Mononuclear cell (primary cell): ENCODE data around the gene EML3. TPM values are rescaled to one million over a fixed set of nuclear protein-coding genes. Genes with fewer than 3 reads are reported as not detected.

Experiments
- H3K27me3 ChIP-seq: 2 replicates; pipeline ENCODE4 v1.6.0; 2011; ENCODE audit warnings: low read length, control low read depth; ENCODE audit not compliant: insufficient read depth
- H3K4me1 ChIP-seq: 2 replicates; pipeline ENCODE4 v1.5.1; 2011; ENCODE audit warnings: mild to moderate bottlenecking, low read length, control low read depth; ENCODE audit not compliant: insufficient read depth
- H3K4me3 ChIP-seq: 2 replicates; pipeline ENCODE4 v1.5.1; 2011; ENCODE audit warnings: mild to moderate bottlenecking, low read length, moderate library complexity
- H3K9me3 ChIP-seq: 2 replicates; pipeline ENCODE4 v1.5.1; 2011; ENCODE audit warnings: low read depth, mild to moderate bottlenecking, control low read depth, low read length
- total RNA-seq: library from RNA; depleted of rRNA; stranded (reverse); fragments of >200 nt; gene quantifications from one replicate; pipeline ENCODE4 v1.2.3, GENCODE V29; 2012

Gene EML3
- total RNA-seq, 1 donor: 32.2 TPM

GRCh38 chr11:62556875-62557631 lies 55.5 kb downstream of the EML3 start:
- no peaks in the 10 kb centered on the region for H3K9me3 ChIP-seq
- no peak overlapping the region for H3K4me3 ChIP-seq
- H3K4me1 ChIP-seq: peaks cover 88% of the 10 kb centered on the region
- H3K27me3 ChIP-seq: no peaks in the 10 kb centered on the region

- Histone ChIP-seq H3K27me3 (no peaks in the 10 kb centered on the region), H3K9me3 (no peaks in the 10 kb centered on the region), H3K4me1 (peaks cover 96% of the 10 kb centered on the region), H3K4me3 (no peak overlapping the region)
These were observed 56.3 kb downstream of the EML3 start for GRCh38 chr11:62556108-62556874.

- H3K4me1 ChIP-seq: peaks cover 98% of the 10 kb centered on the region
- H3K27me3 ChIP-seq: no peaks in the 10 kb centered on the region
- H3K9me3 ChIP-seq: no peaks in the 10 kb centered on the region
- no peak overlapping the region for H3K4me3 ChIP-seq
These were observed 57.0 kb downstream of the EML3 start for GRCh38 chr11:62555464-62556107.

GRCh38 chr11:62554387-62555167 lies 58.0 kb downstream of the EML3 start:
- Histone ChIP-seq H3K9me3 (no peaks in the 10 kb centered on the region), H3K27me3 (no peaks in the 10 kb centered on the region), H3K4me1 (peaks cover 97% of the 10 kb centered on the region), H3K4me3 (no peak overlapping the region)

- Histone ChIP-seq H3K4me3 (no peak overlapping the region), H3K9me3 (no peaks in the 10 kb centered on the region), H3K27me3 (no peaks in the 10 kb centered on the region), H3K4me1 (peaks cover 90% of the 10 kb centered on the region)
These were observed 58.7 kb downstream of the EML3 start for GRCh38 chr11:62553839-62554361.

GRCh38 chr11:62553080-62553838 lies 59.3 kb downstream of the EML3 start:
- H3K4me3 ChIP-seq: no peak overlapping the region
- H3K27me3 ChIP-seq: no peaks in the 10 kb centered on the region
- H3K9me3 ChIP-seq: no peaks in the 10 kb centered on the region
- peaks cover 84% of the 10 kb centered on the region for H3K4me1 ChIP-seq

GRCh38 chr11:62552485-62553079 lies 60.0 kb downstream of the EML3 start:
- Histone ChIP-seq H3K4me3 (no peak overlapping the region), H3K27me3 (no peaks in the 10 kb centered on the region), H3K4me1 (peaks cover 82% of the 10 kb centered on the region), H3K9me3 (no peaks in the 10 kb centered on the region)

Other genes starting within 250 kb of the EML3 start
- gene SCGB1A1, start 193.7 kb downstream of the EML3 start, total RNA-seq: not detected
- gene AHNAK, start 66.0 kb downstream of the EML3 start, total RNA-seq: 281 TPM
- 2,066 TPM for gene EEF1G, start 38.9 kb downstream of the EML3 start, total RNA-seq
- gene TUT1, start 21.3 kb downstream of the EML3 start, total RNA-seq: 3.3 TPM
- gene MTA2, start 10.9 kb downstream of the EML3 start, total RNA-seq: 102 TPM
- gene ROM1, start 482 bp upstream of the EML3 start, total RNA-seq: 1.3 TPM
- 15.7 TPM for gene B3GAT3, start 9.2 kb upstream of the EML3 start, total RNA-seq
- gene GANAB, start 33.8 kb upstream of the EML3 start, total RNA-seq: 50.1 TPM
- 12.4 TPM for gene INTS5, start 40.5 kb upstream of the EML3 start, total RNA-seq
- 4.9 TPM for gene C11orf98, start 52.4 kb upstream of the EML3 start, total RNA-seq
- 58.0 TPM for gene CSKMT, start 52.5 kb upstream of the EML3 start, total RNA-seq
- gene UQCC3, start 58.9 kb upstream of the EML3 start, total RNA-seq: 1.3 TPM
- gene LBHD1, start 59.5 kb upstream of the EML3 start, total RNA-seq: 5.9 TPM
- 136 TPM for gene UBXN1, start 66.3 kb upstream of the EML3 start, total RNA-seq
- gene LRRN4CL, start 76.8 kb upstream of the EML3 start, total RNA-seq: not detected
- 14.9 TPM for gene BSCL2, start 94.6 kb upstream of the EML3 start, total RNA-seq
- gene GNG3, start 94.9 kb upstream of the EML3 start, total RNA-seq: not detected
- gene HNRNPUL2, start 114.7 kb upstream of the EML3 start, total RNA-seq: 13.3 TPM
- gene TTC9C, start 115.7 kb upstream of the EML3 start, total RNA-seq: 7.5 TPM
- gene ZBTB3, start 141.4 kb upstream of the EML3 start, total RNA-seq: 5.7 TPM
- gene POLR2G, start 148.8 kb upstream of the EML3 start, total RNA-seq: 32.0 TPM
- 7.3 TPM for gene TAF6L, start 158.6 kb upstream of the EML3 start, total RNA-seq
- 25.8 TPM for gene TMEM179B, start 174.6 kb upstream of the EML3 start, total RNA-seq
- 8.5 TPM for gene TMEM223, start 179.2 kb upstream of the EML3 start, total RNA-seq
- 169 TPM for gene NXF1, start 192.7 kb upstream of the EML3 start, total RNA-seq
- gene STX5, start 219.3 kb upstream of the EML3 start, total RNA-seq: 48.2 TPM
- gene TEX54, start 220.1 kb upstream of the EML3 start, total RNA-seq: 2.4 TPM
- gene WDR74, start 226.8 kb upstream of the EML3 start, total RNA-seq: 143 TPM